Measurements from ENCODE around the gene KCNS3.

Gene KCNS3

DNA sequence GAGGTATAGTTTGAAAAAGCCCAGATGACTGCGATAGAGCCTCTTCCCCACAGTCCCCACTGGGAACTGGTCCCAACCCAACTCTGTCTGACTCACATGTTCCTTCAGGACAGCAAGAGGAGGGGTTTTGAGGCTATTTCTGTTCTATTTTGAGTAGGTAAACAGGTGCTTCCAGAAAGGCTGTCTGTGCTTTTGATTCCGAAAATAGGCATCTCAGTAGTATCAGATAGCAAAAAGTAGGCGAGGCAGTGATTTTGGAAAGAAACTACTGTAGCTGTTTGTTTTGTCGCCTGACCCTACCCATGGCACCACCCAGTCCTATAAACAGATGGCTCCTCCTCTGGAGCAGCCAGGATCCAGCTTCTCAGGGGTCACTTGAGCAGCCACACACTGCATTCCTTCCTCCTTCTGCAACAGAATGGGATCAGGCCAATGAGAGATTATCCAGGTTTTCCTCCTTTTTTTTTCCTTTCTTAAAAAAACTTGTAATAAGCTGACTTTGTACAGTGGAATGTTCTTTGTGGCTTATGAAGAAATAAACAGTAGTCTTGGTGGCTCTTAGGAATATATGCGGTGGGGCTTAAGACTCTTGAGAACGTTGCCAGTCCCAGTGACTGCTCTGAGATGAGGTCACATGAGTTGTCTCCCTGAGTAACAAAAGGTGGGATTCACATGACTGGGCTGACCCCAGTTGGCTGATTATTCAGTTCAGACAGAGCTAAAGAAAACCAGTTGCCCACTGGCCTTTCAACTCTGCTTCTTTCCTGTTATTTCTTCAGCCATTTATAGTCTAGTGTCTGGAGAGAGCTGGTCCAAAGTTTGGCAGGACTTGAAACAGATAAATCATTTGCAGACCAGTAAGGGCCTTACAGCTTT, 98.6 kb downstream of the KCNS3 start:
- no peak overlapping the region for H3K4me3 Mint-ChIP-seq
- H3K27ac Mint-ChIP-seq: no peak overlapping the region

DNA sequence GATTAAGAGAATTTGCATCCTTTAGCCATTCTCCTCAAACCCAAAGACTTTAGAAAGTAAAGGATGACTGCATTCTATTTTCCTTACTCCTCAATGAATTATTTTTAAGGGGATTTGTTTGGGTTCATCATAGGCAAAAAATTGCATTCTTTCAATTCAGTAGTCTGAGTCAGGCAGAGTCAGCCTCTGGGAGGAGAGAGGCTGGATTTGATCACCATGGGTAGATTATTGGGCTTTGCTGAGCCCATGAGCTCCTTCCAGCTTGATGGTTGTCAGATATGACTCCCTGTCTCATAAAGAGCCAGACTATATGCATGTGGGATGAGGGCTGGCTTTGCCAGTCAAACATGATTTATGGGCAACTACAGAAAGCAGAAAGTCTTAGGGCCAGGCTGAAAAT, 101.2 kb downstream of the KCNS3 start:
- no peaks in the 10 kb centered on the region for H3K4me1 Mint-ChIP-seq (ENCODE audit: low read depth)
- H3K9me3 Mint-ChIP-seq: no peaks in the 10 kb centered on the region
- H3K4me3 Mint-ChIP-seq: no peak overlapping the region
- no peaks in the 10 kb centered on the region for H3K36me3 Mint-ChIP-seq (ENCODE audit: low read depth)
- no peak overlapping the region for H3K27ac Mint-ChIP-seq
- H3K27me3 Mint-ChIP-seq: peaks cover 5% of the 10 kb centered on the region

More for the DNA sequence above, 98.6 kb downstream of the KCNS3 start:
- Mint-ChIP-seq H3K4me1 (ENCODE audit: low read depth) (no peaks in the 10 kb centered on the region), H3K27me3 (peaks cover 5% of the 10 kb centered on the region), H3K36me3 (ENCODE audit: low read depth) (no peaks in the 10 kb centered on the region), H3K9me3 (no peaks in the 10 kb centered on the region)

DNA sequence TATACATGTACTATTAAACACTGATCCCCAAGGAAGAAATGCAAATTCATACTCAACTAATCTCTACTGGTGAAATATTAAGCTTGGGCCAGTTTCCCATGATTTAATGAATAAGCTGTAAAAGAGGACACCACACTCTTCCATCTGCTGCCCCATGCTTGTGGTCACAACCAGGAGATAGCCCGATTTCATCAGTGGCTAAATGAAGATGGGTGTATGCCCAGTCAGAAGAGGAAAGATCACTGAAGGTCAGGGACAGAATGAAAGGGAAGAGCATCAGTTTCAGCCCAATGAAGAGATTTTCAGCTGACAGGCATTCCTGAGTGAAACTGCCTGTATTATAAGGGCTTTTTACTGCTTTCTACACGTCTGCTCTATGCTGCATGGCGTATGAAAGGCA, 103.5 kb downstream of the KCNS3 start:
- Mint-ChIP-seq H3K27ac (no peak overlapping the region), H3K4me3 (no peak overlapping the region), H3K9me3 (no peaks in the 10 kb centered on the region), H3K27me3 (peaks cover 5% of the 10 kb centered on the region), H3K4me1 (ENCODE audit: low read depth) (no peaks in the 10 kb centered on the region), H3K36me3 (ENCODE audit: low read depth) (no peaks in the 10 kb centered on the region)

All from stimulated activated naive CD8-positive, alpha-beta T cell treated with anti-CD3 and anti-CD28 coated beads, Interleukin-15, Interleukin-2, amounts not matched to agents 100 ng/mL and 50 ng/mL, for 24 hours (primary cell).